Measurements from ENCODE around the gene NUP42. TPM values are rescaled to one million over a fixed set of nuclear protein-coding genes. Genes with fewer than 3 reads are reported as not detected.

NUP42 gene
- total and polyA plus RNA-seq, 2 of the 13 experiments (the other 11 are each of a cell fraction or from before 2014, with no cell fraction given), result 32.0 to 51.5 TPM

DNA sequence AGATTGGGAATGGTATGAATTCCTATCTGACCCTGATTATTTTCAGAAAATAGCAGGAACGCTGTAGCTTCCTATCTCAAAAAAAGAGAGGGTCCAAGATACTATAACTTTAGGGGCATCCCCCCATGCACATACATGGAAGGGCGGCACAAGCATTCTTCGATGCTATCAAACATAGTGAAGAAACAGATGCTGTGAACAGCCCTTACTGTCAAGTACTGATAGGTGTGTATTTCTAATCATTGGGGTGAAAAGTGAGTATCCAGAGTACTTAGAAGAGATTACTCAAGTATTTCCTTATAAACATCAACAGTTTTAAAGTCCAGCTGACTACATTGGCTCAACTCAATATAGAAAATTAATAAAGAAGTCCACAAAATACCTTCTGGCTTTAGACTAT, 17.0 kb upstream of the NUP42 start (continued):
- TF ChIP-seq ZNF451 (CRISPR knock-in tag; IDR thresholded peaks at IDR 0.05) (no peak), RELA (CRISPR knock-in tag; IDR thresholded peaks at IDR 0.05) (no peak), CENPX (CRISPR knock-in tag; IDR thresholded peaks at IDR 0.05) (no peak), ZSCAN25 (CRISPR knock-in tag; IDR thresholded peaks at IDR 0.05) (no peak), CBX2 (IDR thresholded peaks at IDR 0.05; ENCODE audit: low read depth, low read length) (no peak), CBX2 (CRISPR knock-in tag; IDR thresholded peaks at IDR 0.05; ENCODE audit: low read depth) (no peak), HNRNPLL (IDR thresholded peaks at IDR 0.05; ENCODE audit: low read depth, low read length, poor library complexity, severe bottlenecking) (no peak), ZNF10 (CRISPR knock-in tag; IDR thresholded peaks at IDR 0.05; ENCODE audit: borderline replicate concordance, low read depth) (no peak)
- TF ChIP-seq, protein P1, sequence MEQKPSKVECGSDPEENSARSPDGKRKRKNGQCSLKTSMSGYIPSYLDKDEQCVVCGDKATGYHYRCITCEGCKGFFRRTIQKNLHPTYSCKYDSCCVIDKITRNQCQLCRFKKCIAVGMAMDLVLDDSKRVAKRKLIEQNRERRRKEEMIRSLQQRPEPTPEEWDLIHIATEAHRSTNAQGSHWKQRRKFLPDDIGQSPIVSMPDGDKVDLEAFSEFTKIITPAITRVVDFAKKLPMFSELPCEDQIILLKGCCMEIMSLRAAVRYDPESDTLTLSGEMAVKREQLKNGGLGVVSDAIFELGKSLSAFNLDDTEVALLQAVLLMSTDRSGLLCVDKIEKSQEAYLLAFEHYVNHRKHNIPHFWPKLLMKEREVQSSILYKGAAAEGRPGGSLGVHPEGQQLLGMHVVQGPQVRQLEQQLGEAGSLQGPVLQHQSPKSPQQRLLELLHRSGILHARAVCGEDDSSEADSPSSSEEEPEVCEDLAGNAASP (CRISPR knock-in tag; IDR thresholded peaks at IDR 0.05; ENCODE audit: borderline replicate concordance), result no peak

DNA sequence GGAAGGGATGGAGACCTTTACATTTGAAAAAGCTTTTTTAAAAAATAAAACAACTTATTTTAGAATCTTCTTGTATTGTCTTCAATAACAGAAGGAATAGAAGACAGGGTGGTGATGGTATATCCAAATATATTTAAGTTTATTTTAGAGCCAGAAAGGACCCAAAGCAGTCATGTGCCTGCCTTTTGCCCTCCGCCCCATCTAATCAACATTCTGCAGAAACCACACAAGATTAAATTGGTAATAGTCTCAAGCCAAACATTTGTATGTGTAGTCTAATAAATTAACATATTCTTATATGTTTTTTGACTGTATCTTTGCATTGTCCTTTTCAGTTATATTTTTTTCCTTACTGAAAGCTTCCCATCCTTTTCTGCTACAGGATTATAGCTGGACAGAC, 16.5 kb upstream of the NUP42 start:
- intact Hi-C loops (cut with micrococcal nuclease; ENCODE audit: unreplicated experiment) (no loop called here), in situ Hi-C loops (cut with HindIII; ENCODE audit: extremely low pct_ligation_motif_present, low pct_unique_long_range_greater_than_20kb) (no loop called here)
- no peaks in the 10 kb centered on the region for H4K20me1 ChIP-seq (ENCODE audit: insufficient read depth, low read length)
- BruUV-seq (replicated peaks), result no TSS peak
- H3K27me3 ChIP-seq (ENCODE audit: control insufficient read depth in 1 of 2, insufficient read depth in 2 of 2, low read length in 2 of 2), result no peaks in the 10 kb centered on the region
- no peak overlapping the region for H3K27ac ChIP-seq (ENCODE audit: extremely low read length, insufficient read depth, low read length)
- H3K36me3 ChIP-seq (replicated peaks in 1 of 2; ENCODE audit: control insufficient read depth in 1 of 2, insufficient read depth in 2 of 2, low read length in 2 of 2), result no peaks in the 10 kb centered on the region
- DNase-seq (ENCODE audit: low spot score) (no peak), FAIRE-seq (no peak), ATAC-seq (no peak)
- no peak overlapping the region for H3K4me2 ChIP-seq (ENCODE audit: low read depth, low read length)
- no peaks in the 10 kb centered on the region for H3K4me1 ChIP-seq (ENCODE audit: insufficient read depth, low read length)
- H3K4me3 ChIP-seq (replicated peaks in 1 of 3; ENCODE audit: insufficient read depth in 1 of 3, low read depth in 2 of 3, low read length in 3 of 3), result no peak overlapping the region
- 94% methylated on average over 1 of the region's 1 CpG for WGBS (ENCODE audit: low lambda C conversion rate)
- H3K9ac ChIP-seq (ENCODE audit: insufficient read depth, low read depth, low read length), result no peak overlapping the region
- H3K9me3 ChIP-seq (ENCODE audit: low read length), result no peaks in the 10 kb centered on the region
- CTCF ChIA-PET (ENCODE audit: low intra/inter-chr PET ratio, low total read pairs), result no interaction called here
- no peaks in the 10 kb centered on the region for H3K79me2 ChIP-seq (ENCODE audit: insufficient read depth, low read length)
- H2AFZ ChIP-seq (ENCODE audit: low read length), result no peak overlapping the region
- POLR2A ChIA-PET, result no interaction called here
- no peak for TF ChIP-seq ZBTB20 (CRISPR knock-in tag; IDR thresholded peaks at IDR 0.05; ENCODE audit: borderline replicate concordance, low read depth)
- no peak for TF ChIP-seq SRSF1 (optimal IDR thresholded peaks at IDR 0.05; ENCODE audit: low read depth, low read length)
- TF ChIP-seq, protein P2, sequence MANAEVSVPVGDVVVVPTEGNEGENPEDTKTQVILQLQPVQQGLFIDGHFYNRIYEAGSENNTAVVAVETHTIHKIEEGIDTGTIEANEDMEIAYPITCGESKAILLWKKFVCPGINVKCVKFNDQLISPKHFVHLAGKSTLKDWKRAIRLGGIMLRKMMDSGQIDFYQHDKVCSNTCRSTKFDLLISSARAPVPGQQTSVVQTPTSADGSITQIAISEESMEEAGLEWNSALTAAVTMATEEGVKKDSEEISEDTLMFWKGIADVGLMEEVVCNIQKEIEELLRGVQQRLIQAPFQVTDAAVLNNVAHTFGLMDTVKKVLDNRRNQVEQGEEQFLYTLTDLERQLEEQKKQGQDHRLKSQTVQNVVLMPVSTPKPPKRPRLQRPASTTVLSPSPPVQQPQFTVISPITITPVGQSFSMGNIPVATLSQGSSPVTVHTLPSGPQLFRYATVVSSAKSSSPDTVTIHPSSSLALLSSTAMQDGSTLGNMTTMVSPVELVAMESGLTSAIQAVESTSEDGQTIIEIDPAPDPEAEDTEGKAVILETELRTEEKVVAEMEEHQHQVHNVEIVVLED (CRISPR knock-in tag; IDR thresholded peaks at IDR 0.05; ENCODE audit: borderline replicate concordance), result no peak
- TF ChIP-seq, protein P3, sequence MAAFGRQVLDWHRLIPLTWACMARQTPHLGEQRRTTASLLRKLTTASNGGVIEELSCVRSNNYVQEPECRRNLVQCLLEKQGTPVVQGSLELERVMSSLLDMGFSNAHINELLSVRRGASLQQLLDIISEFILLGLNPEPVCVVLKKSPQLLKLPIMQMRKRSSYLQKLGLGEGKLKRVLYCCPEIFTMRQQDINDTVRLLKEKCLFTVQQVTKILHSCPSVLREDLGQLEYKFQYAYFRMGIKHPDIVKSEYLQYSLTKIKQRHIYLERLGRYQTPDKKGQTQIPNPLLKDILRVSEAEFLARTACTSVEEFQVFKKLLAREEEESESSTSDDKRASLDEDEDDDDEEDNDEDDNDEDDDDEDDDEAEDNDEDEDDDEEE (CRISPR knock-in tag; IDR thresholded peaks at IDR 0.05), result no peak
- TF ChIP-seq, protein P4, sequence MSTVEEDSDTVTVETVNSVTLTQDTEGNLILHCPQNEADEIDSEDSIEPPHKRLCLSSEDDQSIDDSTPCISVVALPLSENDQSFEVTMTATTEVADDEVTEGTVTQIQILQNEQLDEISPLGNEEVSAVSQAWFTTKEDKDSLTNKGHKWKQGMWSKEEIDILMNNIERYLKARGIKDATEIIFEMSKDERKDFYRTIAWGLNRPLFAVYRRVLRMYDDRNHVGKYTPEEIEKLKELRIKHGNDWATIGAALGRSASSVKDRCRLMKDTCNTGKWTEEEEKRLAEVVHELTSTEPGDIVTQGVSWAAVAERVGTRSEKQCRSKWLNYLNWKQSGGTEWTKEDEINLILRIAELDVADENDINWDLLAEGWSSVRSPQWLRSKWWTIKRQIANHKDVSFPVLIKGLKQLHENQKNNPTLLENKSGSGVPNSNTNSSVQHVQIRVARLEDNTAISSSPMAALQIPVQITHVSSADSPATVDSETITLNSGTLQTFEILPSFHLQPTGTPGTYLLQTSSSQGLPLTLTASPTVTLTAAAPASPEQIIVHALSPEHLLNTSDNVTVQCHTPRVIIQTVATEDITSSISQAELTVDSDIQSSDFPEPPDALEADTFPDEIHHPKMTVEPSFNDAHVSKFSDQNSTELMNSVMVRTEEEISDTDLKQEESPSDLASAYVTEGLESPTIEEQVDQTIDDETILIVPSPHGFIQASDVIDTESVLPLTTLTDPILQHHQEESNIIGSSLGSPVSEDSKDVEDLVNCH (CRISPR knock-in tag; IDR thresholded peaks at IDR 0.05), result no peak
- no peak for TF ChIP-seq ZNF367 (CRISPR knock-in tag; IDR thresholded peaks at IDR 0.05; ENCODE audit: borderline replicate concordance)
- no peak for TF ChIP-seq SKI (IDR thresholded peaks at IDR 0.05; ENCODE audit: partially characterized antibody)
- TF ChIP-seq FOXA1 (IDR thresholded peaks at IDR 0.05), result no peak
- no peak for TF ChIP-seq FOXA1 (CRISPR knock-in tag; IDR thresholded peaks at IDR 0.05)
- TF ChIP-seq MYC (CRISPR knock-in tag; IDR thresholded peaks at IDR 0.05; ENCODE audit: borderline replicate concordance), result no peak

Data from HepG2 (cell line).